Measurements from ENCODE around the gene SAPCD2. TPM values are rescaled to one million over a fixed set of nuclear protein-coding genes. Genes with fewer than 3 reads are reported as not detected.

SAPCD2 gene
- total RNA-seq, 2 donors from 2014 or later: 5.6 to 21.9 TPM

DNA sequence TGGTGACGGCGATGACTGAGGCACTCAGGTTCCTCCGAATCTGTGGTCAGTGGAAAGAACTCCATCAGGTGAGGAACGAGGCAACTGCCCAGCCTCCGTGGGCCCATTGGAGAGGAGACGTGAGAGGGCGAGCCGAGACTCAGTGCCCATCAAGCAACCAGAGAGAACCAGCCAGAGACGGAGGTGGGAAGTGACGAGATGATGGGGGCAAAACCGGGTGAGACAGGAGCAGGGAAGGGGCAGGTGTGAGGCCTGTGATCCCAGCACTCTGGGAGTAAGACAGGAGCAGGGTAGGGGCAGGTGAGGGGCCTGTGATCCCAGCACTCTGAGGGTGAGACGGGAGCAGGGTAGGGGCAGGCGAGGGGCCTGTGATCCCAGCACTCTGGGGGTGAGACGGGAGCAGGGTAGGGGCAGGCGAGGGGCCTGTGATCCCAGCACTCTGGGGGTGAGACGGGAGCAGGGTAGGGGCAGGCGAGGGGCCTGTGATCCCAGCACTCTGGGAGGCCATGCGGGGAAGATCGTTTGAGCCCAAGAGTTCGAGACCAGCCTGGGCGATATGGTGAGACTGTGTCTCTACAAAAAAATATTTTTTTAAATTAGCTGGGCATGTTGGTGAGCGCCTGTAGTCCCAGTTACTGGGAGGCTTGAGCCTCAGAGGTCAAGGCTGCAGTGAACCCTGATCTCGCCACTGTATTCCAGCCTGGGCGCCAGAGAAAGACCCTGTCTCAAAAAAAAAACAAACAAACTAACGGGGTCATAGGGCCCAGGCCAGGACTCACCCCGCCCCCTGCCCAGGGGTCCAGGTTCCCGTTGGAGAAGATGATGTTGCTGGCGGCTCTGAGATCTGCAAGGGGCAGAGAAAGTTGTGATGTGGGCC is 40.8 kb upstream of the SAPCD2 start:
- Mint-ChIP-seq H3K4me1 (no peaks in the 10 kb centered on the region), H3K27me3 (no peaks in the 10 kb centered on the region), H3K36me3 (ENCODE audit: low read depth) (peaks cover 46% of the 10 kb centered on the region), H3K9me3 (no peaks in the 10 kb centered on the region), H3K4me3 (no peak overlapping the region), H3K27ac (no peak overlapping the region)
- ATAC-seq (replicated peaks): no peak

- Mint-ChIP-seq H3K4me3 (no peak overlapping the region), H3K27me3 (no peaks in the 10 kb centered on the region), H3K27ac (no peak overlapping the region), H3K36me3 (ENCODE audit: low read depth) (peaks cover 46% of the 10 kb centered on the region), H3K9me3 (no peaks in the 10 kb centered on the region), H3K4me1 (no peaks in the 10 kb centered on the region)
- no peak for ATAC-seq (replicated peaks)
Measured at GRCh38 chr9:137110147-137110910, 40.0 kb upstream of the SAPCD2 start.

GRCh38 chr9:137109250-137110146 is 39.1 kb upstream of the SAPCD2 start:
- no peak for ATAC-seq (replicated peaks)
- H3K9me3 Mint-ChIP-seq: no peaks in the 10 kb centered on the region
- H3K4me1 Mint-ChIP-seq: no peaks in the 10 kb centered on the region
- no peaks in the 10 kb centered on the region for H3K27me3 Mint-ChIP-seq
- no peak overlapping the region for H3K27ac Mint-ChIP-seq
- no peak overlapping the region for H3K4me3 Mint-ChIP-seq
- peaks cover 46% of the 10 kb centered on the region for H3K36me3 Mint-ChIP-seq (ENCODE audit: low read depth)

DNA sequence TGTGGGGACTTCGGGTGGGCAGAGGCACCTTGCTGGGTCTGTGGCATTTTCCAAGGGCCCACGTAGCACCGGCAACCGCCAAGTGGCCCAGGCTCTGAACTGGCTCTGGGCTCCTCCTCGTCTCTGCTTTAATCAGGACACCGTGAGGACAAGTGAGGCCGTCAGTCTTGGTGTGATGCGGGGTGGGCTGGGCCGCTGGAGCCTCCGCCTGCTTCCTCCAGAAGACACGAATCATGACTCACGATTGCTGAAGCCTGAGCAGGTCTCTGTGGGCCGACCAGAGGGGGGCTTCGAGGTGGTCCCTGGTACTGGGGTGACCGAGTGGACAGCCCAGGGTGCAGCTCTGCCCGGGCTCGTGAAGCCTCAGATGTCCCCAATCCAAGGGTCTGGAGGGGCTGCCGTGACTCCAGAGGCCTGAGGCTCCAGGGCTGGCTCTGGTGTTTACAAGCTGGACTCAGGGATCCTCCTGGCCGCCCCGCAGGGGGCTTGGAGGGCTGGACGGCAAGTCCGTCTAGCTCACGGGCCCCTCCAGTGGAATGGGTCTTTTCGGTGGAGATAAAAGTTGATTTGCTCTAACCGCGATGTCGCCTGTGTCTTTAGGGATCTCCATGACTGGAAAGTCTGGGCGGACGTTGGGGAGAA is 38.4 kb upstream of the SAPCD2 start:
- H3K4me1 Mint-ChIP-seq: no peaks in the 10 kb centered on the region
- no peak overlapping the region for H3K27ac Mint-ChIP-seq
- no peak for ATAC-seq (replicated peaks)
- peaks cover 46% of the 10 kb centered on the region for H3K36me3 Mint-ChIP-seq (ENCODE audit: low read depth)
- H3K27me3 Mint-ChIP-seq: no peaks in the 10 kb centered on the region
- H3K9me3 Mint-ChIP-seq: no peaks in the 10 kb centered on the region
- no peak overlapping the region for H3K4me3 Mint-ChIP-seq

GRCh38 chr9:137107982-137108381 is 37.6 kb upstream of the SAPCD2 start:
- no peak for ATAC-seq (replicated peaks)
- H3K9me3 Mint-ChIP-seq: no peaks in the 10 kb centered on the region
- H3K4me3 Mint-ChIP-seq: no peak overlapping the region
- peaks cover 40% of the 10 kb centered on the region for H3K36me3 Mint-ChIP-seq (ENCODE audit: low read depth)
- no peaks in the 10 kb centered on the region for H3K27me3 Mint-ChIP-seq
- H3K27ac Mint-ChIP-seq: no peak overlapping the region
- no peaks in the 10 kb centered on the region for H3K4me1 Mint-ChIP-seq

- H3K36me3 Mint-ChIP-seq (ENCODE audit: low read depth): peaks cover 36% of the 10 kb centered on the region
- no peaks in the 10 kb centered on the region for H3K4me1 Mint-ChIP-seq
- no peaks in the 10 kb centered on the region for H3K27me3 Mint-ChIP-seq
- no peaks in the 10 kb centered on the region for H3K9me3 Mint-ChIP-seq
- H3K4me3 Mint-ChIP-seq: no peak overlapping the region
- no peak for ATAC-seq (replicated peaks)
- H3K27ac Mint-ChIP-seq: no peak overlapping the region
Measured at GRCh38 chr9:137107312-137107921, 37.1 kb upstream of the SAPCD2 start.

DNA sequence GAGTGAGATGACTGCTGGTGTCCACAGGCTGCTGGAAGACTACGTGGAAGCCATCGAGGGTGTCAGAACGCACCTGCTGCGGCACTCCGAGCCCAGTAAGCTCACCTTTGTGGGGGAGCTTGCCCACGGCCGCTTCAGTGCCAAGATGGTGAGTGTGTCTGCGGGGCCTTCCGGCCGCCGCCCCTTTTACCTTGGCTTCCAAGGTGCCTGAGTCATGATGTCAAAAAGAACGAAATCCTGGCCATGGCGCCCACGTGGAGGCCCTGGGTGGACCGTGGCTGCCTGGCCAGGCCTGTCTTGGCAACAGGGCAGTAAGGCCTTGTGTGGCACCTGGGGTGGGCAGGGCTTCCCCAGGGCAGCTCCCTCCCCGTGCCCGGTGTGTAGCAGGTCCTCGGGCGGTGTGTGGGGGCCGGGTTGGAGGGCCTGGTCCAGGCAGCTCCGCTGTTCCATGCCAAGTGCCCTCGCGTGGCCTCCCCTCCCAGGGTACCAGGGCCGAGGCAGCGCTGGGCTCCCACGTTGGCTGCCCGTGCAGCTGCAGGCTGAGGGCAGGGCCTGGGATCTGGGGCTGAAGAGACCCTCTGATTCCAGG is 36.4 kb upstream of the SAPCD2 start:
- Mint-ChIP-seq H3K4me1 (no peaks in the 10 kb centered on the region), H3K27me3 (no peaks in the 10 kb centered on the region), H3K36me3 (ENCODE audit: low read depth) (peaks cover 34% of the 10 kb centered on the region), H3K4me3 (no peak overlapping the region), H3K27ac (no peak overlapping the region), H3K9me3 (no peaks in the 10 kb centered on the region)
- ATAC-seq (replicated peaks): no peak

GRCh38 chr9:137105814-137106661 is 35.7 kb upstream of the SAPCD2 start:
- Mint-ChIP-seq H3K4me3 (no peak overlapping the region), H3K27ac (no peak overlapping the region), H3K9me3 (no peaks in the 10 kb centered on the region), H3K36me3 (ENCODE audit: low read depth) (peaks cover 27% of the 10 kb centered on the region), H3K27me3 (no peaks in the 10 kb centered on the region), H3K4me1 (no peaks in the 10 kb centered on the region)
- ATAC-seq (replicated peaks): no peak

DNA sequence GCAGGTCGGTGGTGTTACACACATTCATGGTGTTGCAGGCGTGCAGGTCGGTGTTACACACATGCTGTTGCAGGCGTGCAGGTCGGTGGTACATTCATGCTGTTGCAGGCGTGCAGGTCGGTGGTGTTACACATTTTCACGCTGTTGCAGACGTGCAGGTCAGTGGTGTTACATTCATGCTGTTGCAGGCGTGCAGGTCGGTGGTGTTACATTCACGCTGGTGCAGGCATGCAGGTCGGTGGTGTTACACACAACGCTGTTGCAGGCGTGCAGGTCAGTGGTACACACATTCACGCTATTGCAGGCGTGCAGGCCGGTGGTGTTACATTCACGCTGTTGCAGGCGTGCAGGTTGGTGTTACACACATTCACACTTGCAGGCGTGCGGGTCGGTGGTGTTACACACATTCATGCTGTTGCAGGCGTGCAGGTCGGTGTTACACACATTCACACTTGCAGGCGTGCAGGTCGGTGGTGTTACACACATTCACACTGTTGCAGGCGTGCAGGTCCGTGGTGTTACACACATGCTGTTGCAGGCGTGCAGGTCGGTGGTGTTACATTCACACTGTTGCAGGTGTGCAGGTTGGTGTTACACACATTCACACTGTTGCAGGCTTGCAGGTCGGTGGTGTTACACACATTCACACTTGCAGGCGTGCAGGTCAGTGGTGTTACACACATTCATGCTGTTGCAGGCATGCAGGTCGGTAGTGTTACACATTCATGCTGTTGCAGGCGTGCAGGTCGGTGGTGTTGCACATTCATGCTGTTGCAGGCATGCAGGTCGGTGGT is 33.0 kb upstream of the SAPCD2 start:
- no peaks in the 10 kb centered on the region for H3K4me1 Mint-ChIP-seq

DNA sequence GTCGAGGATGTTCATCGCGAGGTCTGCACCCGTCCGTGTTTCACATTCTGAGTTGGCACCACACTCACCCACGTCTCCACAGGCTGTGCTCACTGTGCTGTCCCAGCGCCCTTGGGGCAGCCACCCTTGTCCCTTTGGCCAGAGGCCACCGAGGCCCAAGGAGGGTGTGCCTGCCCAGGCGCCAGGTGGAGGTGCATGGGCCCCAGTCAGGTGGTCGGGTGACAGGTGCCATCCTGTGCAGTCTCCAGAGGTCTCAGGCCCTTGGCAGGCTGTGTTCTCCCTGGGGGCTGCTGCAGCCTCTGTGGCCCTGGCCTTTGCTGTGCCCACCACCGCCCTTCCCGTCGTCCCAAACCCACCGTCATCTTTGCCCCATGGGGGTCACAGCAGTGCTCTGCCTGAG is 28.9 kb upstream of the SAPCD2 start:
- no peaks in the 10 kb centered on the region for H3K27me3 Mint-ChIP-seq
- no peak overlapping the region for H3K27ac Mint-ChIP-seq
- ATAC-seq (replicated peaks): no peak
- H3K4me1 Mint-ChIP-seq: peaks cover 9% of the 10 kb centered on the region
- H3K4me3 Mint-ChIP-seq: no peak overlapping the region
- no peaks in the 10 kb centered on the region for H3K9me3 Mint-ChIP-seq
- H3K36me3 Mint-ChIP-seq (ENCODE audit: low read depth): peaks cover 21% of the 10 kb centered on the region

More for the DNA sequence above, 33.0 kb upstream of the SAPCD2 start:
- no peak for ATAC-seq (replicated peaks)
- no peak overlapping the region for H3K27ac Mint-ChIP-seq
- no peaks in the 10 kb centered on the region for H3K27me3 Mint-ChIP-seq
- H3K36me3 Mint-ChIP-seq (ENCODE audit: low read depth): peaks cover 6% of the 10 kb centered on the region
- no peak overlapping the region for H3K4me3 Mint-ChIP-seq
- no peaks in the 10 kb centered on the region for H3K9me3 Mint-ChIP-seq

DNA sequence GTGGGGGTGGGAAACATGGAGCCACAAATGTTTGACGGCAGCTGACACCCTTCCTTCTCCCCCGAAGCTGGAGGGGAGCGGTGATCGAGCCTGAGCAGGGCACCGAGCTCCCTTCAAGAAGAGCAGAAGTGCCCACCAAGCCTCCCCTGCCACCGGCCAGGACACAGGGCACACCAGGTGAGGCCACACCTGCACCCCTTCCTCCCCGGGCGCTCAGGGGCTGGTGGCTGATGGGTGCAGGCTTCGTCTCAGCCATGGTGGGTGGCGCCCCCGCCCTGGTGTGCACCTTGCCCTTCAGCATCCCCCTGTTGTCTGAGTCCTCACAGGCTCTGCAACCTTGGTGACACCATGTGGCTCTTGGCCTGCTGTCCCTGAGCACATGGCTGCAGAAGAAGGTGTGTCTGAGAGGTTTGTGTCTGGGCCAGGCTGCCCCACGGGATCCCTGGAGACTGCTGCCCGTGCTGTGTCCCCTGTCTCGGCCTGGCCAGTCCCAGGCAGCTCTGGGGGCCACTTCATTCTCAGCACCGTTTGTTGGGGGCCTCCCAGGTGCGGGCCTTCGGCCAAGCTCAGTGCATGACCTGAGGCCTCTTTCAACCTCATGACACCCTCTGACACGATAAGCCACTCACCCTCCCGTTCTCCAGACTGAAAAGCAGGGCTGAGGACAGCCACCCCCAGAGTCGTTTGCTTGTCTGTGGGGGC is 27.6 kb upstream of the SAPCD2 start:
- Mint-ChIP-seq H3K27ac (no peak overlapping the region), H3K9me3 (no peaks in the 10 kb centered on the region), H3K4me1 (peaks cover 9% of the 10 kb centered on the region), H3K27me3 (no peaks in the 10 kb centered on the region), H3K36me3 (ENCODE audit: low read depth) (peaks cover 24% of the 10 kb centered on the region), H3K4me3 (no peak overlapping the region)
- no peak for ATAC-seq (replicated peaks)
